ENCODE measurements around the gene CEP250. TPM values are rescaled to one million over a fixed set of nuclear protein-coding genes. Genes with fewer than 3 reads are reported as not detected.
A peak's percentile ranks its signal among the peaks of the same experiment; 100 is the strongest.
"Not testable (repeated sequence)": the region's sequence is repeated elsewhere in the genome, so short reads cannot be mapped to it uniquely, and the experiment has no call there.

CEP250 gene
- total RNA-seq (2014; rRNA removed; shearing (Covaris generic)) = 20.0 and 21.8 TPM in 2 replicates
- polyA plus RNA-seq (2014; cell fraction: nucleus; rRNA removed) = 19.7 and 22.2 TPM in 2 replicates

- DNase-seq (ENCODE audit: extremely low read depth, low read depth) = peak; percentile 93
These were observed at the start of gene CEP250 for GRCh38 chr20:35454881-35455609. Gene CEP250 (plus strand): TSS chr20:35455598. CDS start chr20:35462368, 6,770 bp downstream.

- no peak for DNase-seq (ENCODE audit: extremely low read depth, low read depth)
These were observed 49.6 kb upstream of the CEP250 start for GRCh38 chr20:35405775-35406174.

GRCh38 chr20:35408270-35408669, 47.1 kb upstream of the CEP250 start:
- no peak for DNase-seq (ENCODE audit: extremely low read depth, low read depth)

GRCh38 chr20:35409542-35409941, 45.9 kb upstream of the CEP250 start:
- DNase-seq (ENCODE audit: extremely low read depth, low read depth) = no peak

- no peak for DNase-seq (ENCODE audit: extremely low read depth, low read depth)
These were observed 44.8 kb upstream of the CEP250 start for GRCh38 chr20:35410613-35411012.

GRCh38 chr20:35421322-35421721, 34.1 kb upstream of the CEP250 start:
- DNase-seq (ENCODE audit: extremely low read depth, low read depth) = no peak

GRCh38 chr20:35431621-35432429, 23.6 kb upstream of the CEP250 start:
- no peak for DNase-seq (ENCODE audit: extremely low read depth, low read depth)

- no peak for DNase-seq (ENCODE audit: extremely low read depth, low read depth)
These were observed 23.0 kb upstream of the CEP250 start for GRCh38 chr20:35432430-35432735.

- no peak for DNase-seq (ENCODE audit: extremely low read depth, low read depth)
These were observed 22.1 kb upstream of the CEP250 start for GRCh38 chr20:35433337-35433736.

- DNase-seq (ENCODE audit: extremely low read depth, low read depth) = no peak
These were observed 21.1 kb upstream of the CEP250 start for GRCh38 chr20:35434085-35435005.

- no peak for DNase-seq (ENCODE audit: extremely low read depth, low read depth)
These were observed 19.2 kb upstream of the CEP250 start for GRCh38 chr20:35436177-35436573.

GRCh38 chr20:35437599-35437998, 17.8 kb upstream of the CEP250 start:
- no peak for DNase-seq (ENCODE audit: extremely low read depth, low read depth)

- DNase-seq (ENCODE audit: extremely low read depth, low read depth) = no peak
These were observed 12.4 kb upstream of the CEP250 start for GRCh38 chr20:35443003-35443402.

- no peak for DNase-seq (ENCODE audit: extremely low read depth, low read depth)
These were observed 11.2 kb upstream of the CEP250 start for GRCh38 chr20:35444226-35444625.

GRCh38 chr20:35446356-35447078, 8.9 kb upstream of the CEP250 start:
- no peak for DNase-seq (ENCODE audit: extremely low read depth, low read depth)

- DNase-seq (ENCODE audit: extremely low read depth, low read depth) = peak; percentile 80
These were observed 8.2 kb upstream of the CEP250 start for GRCh38 chr20:35447082-35447789.

GRCh38 chr20:35448788-35449373, 6.5 kb upstream of the CEP250 start:
- no peak for DNase-seq (ENCODE audit: extremely low read depth, low read depth)

GRCh38 chr20:35449855-35450254, 5.5 kb upstream of the CEP250 start:
- DNase-seq (ENCODE audit: extremely low read depth, low read depth) = not testable (repeated sequence)

- DNase-seq (ENCODE audit: extremely low read depth, low read depth) = no peak
These were observed 4.1 kb upstream of the CEP250 start for GRCh38 chr20:35451295-35451694.

All from NCI-H460 (cell line).